GM12872 (cell line): ENCODE data around the gene LGALS3BP.

ENCODE experiments used
- CTCF ChIP-seq: IDR thresholded peaks from 3 replicates; pipeline ENCODE4 v1.5.1; 2011; ENCODE audit warnings: low read depth, mild to moderate bottlenecking, low read length, moderate library complexity; ENCODE audit not compliant: insufficient read depth

LGALS3BP gene

GRCh38 chr17:78993981-78994671 is 14.4 kb upstream of the LGALS3BP start:
- TF ChIP-seq CTCF: no peak

DNA sequence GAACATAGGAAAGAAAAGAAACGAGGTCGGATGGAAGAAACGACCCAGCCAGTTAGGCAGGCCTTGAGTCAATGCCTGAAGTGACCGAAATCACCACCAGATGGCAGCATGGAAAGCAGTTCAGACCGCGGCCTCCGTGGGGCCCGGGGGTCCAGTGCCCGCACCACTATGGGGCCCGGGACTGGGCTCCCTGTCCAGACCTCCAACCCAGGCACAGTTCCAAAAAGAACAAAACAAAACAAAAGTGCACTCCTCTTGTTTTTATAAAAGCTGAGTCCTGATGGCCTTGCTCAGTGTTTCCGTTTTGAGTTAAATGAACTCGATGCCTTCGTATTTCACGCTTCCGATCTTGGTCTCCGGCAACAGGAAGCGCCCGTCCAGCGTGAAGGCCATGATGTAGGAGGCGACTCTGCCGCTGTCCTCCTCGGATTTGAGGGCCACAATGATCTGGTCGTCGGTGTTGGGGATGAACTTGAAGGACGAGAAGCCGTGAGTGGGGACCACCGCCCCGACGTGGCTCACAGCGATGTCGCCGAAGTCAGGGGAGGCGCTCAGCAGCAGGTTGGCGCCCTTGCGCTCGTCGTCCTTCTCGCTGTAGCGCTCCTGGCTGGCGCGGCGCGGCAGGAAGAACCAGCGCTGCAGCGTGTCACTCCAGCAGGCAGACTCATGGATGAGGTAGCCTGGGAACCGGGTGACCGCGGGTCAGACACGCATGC is 13.7 kb upstream of the LGALS3BP start:
- TF ChIP-seq CTCF: peak; percentile 72

- no peak for TF ChIP-seq CTCF
Measured at GRCh38 chr17:78992542-78993212, 13.0 kb upstream of the LGALS3BP start.

- no peak for TF ChIP-seq CTCF
Measured at GRCh38 chr17:78991906-78992532, 12.3 kb upstream of the LGALS3BP start.

GRCh38 chr17:78991017-78991738 is 11.5 kb upstream of the LGALS3BP start:
- no peak for TF ChIP-seq CTCF

GRCh38 chr17:78990349-78991016 is 10.8 kb upstream of the LGALS3BP start:
- no peak for TF ChIP-seq CTCF
